Thoracic aorta (tissue), 2 donors: ENCODE data around the gene SAMD4A. TPM values are rescaled to one million over a fixed set of nuclear protein-coding genes. Genes with fewer than 3 reads are reported as not detected.
"Not testable (repeated sequence)": the region's sequence is repeated elsewhere in the genome, so short reads cannot be mapped to it uniquely, and the experiment has no call there.

Source experiments
- ATAC-seq: fragments of 150-250 bp; one replicate; pipeline ENCODE4 v1.8.0; 2017; ENCODE audit warnings: low read depth; ENCODE audit not compliant: insufficient number of reproducible peaks, low FRiP score
- DNase-seq: peaks from one replicate; pipeline ENCODE4 v3.0.0-alpha.2; 2020; ENCODE audit warnings: low spot score
- H3K27ac ChIP-seq, 2 donors: fragments of 200-600 bp; sonication (generic); 1 replicate in 1 of 2; 2 replicates in 1 of 2; pipeline ENCODE4 v1.5.1; 2016; ENCODE audit warnings: mild to moderate bottlenecking in 2 of 2, moderate library complexity in 2 of 2
- H3K27me3 ChIP-seq: fragments of 200-600 bp; sonication (generic); replicated peaks from 2 replicates; pipeline ENCODE4 v1.6.0; 2016; ENCODE audit warnings: mild to moderate bottlenecking; ENCODE audit not compliant: insufficient read depth
- H3K36me3 ChIP-seq: fragments of 200-600 bp; sonication (generic); one replicate; pipeline ENCODE4 v1.5.1; 2016
- H3K4me1 ChIP-seq, 2 donors: fragments of 200-600 bp; sonication (generic); 1 replicate in 1 of 2; 2 replicates in 1 of 2; pipeline versions ENCODE4 v1.5.1 to v1.6.0; 2016; ENCODE audit warnings: low read depth in 2 of 2, mild to moderate bottlenecking in 1 of 2; ENCODE audit not compliant: control insufficient read depth in 1 of 2
- H3K4me3 ChIP-seq: fragments of 200-600 bp; sonication (generic); 2 replicates; pipeline ENCODE4 v1.5.1; 2016; ENCODE audit warnings: mild to moderate bottlenecking
- H3K9me3 ChIP-seq: fragments of 200-600 bp; sonication (generic); 2 replicates; pipeline ENCODE4 v1.5.1; 2016
- total RNA-seq, 2 donors: library from RNA; depleted of rRNA; stranded (reverse); fragments of >200 nt; gene quantifications; one replicate each; pipeline versions ENCODE4 v1.1.0 to v1.2.3, GENCODE V29; 2016
- TF ChIP-seq, protein P1 (sequence below): fragments of 200-600 bp; sonication (generic); IDR thresholded peaks from one replicate; pipeline ENCODE4 v1.5.1; 2019; ENCODE audit warnings: antibody characterized with exemption

The SAMD4A gene
- total RNA-seq, 2 donors from 2014 or later, result 142 to 172 TPM

DNA sequence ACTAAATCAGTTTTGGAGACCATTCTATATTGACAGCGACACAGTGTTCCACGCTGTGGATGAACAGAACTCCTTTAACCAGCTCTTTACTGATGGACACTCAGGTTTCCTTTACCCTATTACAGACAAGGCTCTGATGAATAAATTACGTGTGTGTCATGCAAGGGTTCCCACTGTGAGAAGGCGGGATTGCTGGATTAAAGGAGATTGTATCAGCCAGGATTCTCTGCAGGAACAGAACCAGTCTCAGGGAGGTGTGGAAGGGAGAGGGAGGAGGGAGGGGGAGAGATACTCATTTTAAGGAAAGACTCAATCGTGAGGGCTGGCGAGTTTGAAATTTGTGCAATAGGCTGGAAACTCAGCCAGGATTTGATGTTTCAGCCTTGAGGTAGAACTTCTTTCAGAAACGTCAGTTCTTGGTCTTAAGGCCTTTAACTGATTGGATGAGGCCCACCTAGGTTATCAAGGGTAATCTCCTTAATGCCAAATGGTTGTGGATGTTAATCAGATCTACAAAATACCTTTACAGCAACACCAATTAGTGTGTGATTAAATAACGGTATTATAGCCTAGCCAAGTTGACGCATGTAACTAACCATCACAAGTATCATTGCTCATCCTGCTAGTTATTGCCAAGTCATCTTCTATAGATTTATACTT lies 231.7 kb downstream of the SAMD4A start:
- no peaks in the 10 kb centered on the region for H3K4me1 ChIP-seq
- no peak for DNase-seq
- no peaks in the 10 kb centered on the region for H3K27me3 ChIP-seq
- H3K4me3 ChIP-seq, result no peak overlapping the region
- no peak overlapping the region for H3K27ac ChIP-seq
- H3K9me3 ChIP-seq, result no peaks in the 10 kb centered on the region
- no peak for ATAC-seq
- TF ChIP-seq, protein P1, sequence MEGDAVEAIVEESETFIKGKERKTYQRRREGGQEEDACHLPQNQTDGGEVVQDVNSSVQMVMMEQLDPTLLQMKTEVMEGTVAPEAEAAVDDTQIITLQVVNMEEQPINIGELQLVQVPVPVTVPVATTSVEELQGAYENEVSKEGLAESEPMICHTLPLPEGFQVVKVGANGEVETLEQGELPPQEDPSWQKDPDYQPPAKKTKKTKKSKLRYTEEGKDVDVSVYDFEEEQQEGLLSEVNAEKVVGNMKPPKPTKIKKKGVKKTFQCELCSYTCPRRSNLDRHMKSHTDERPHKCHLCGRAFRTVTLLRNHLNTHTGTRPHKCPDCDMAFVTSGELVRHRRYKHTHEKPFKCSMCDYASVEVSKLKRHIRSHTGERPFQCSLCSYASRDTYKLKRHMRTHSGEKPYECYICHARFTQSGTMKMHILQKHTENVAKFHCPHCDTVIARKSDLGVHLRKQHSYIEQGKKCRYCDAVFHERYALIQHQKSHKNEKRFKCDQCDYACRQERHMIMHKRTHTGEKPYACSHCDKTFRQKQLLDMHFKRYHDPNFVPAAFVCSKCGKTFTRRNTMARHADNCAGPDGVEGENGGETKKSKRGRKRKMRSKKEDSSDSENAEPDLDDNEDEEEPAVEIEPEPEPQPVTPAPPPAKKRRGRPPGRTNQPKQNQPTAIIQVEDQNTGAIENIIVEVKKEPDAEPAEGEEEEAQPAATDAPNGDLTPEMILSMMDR, result no peak
- no peaks in the 10 kb centered on the region for H3K36me3 ChIP-seq

- DNase-seq, ATAC-seq, H3K27me3 ChIP-seq, H3K36me3 ChIP-seq, H3K4me3 ChIP-seq, H3K27ac ChIP-seq, H3K4me1 ChIP-seq, H3K9me3 ChIP-seq: not testable (repeated sequence)
Observed at GRCh38 chr14:54801482-54801881, 234.6 kb downstream of the SAMD4A start.

GRCh38 chr14:54803396-54803795 lies 236.5 kb downstream of the SAMD4A start:
- no peak overlapping the region for H3K27ac ChIP-seq
- TF ChIP-seq, protein P1, result no peak
- no peaks in the 10 kb centered on the region for H3K9me3 ChIP-seq
- H3K4me3 ChIP-seq, result no peak overlapping the region
- no peaks in the 10 kb centered on the region for H3K36me3 ChIP-seq
- no peak for DNase-seq
- H3K27me3 ChIP-seq, result no peaks in the 10 kb centered on the region
- no peak for ATAC-seq
- peaks cover 0 to 4% of the 10 kb centered on the region in 2 donors for H3K4me1 ChIP-seq

- ATAC-seq (no peak), DNase-seq (no peak)
- Histone ChIP-seq H3K4me3 (no peak overlapping the region), H3K4me1 (peaks cover 0 to 4% of the 10 kb centered on the region in 2 donors), H3K27ac (no peak overlapping the region), H3K36me3 (no peaks in the 10 kb centered on the region), H3K27me3 (no peaks in the 10 kb centered on the region), H3K9me3 (no peaks in the 10 kb centered on the region)
- TF ChIP-seq, protein P1, result no peak
Observed at GRCh38 chr14:54803926-54804537, 237.1 kb downstream of the SAMD4A start.

GRCh38 chr14:54804538-54805041 lies 237.7 kb downstream of the SAMD4A start:
- no peak overlapping the region for H3K27ac ChIP-seq
- H3K36me3 ChIP-seq, result no peaks in the 10 kb centered on the region
- TF ChIP-seq, protein P1, result no peak
- DNase-seq, result no peak
- no peaks in the 10 kb centered on the region for H3K27me3 ChIP-seq
- H3K4me1 ChIP-seq, result peaks cover 0 to 4% of the 10 kb centered on the region in 2 donors
- no peak for ATAC-seq
- H3K4me3 ChIP-seq, result no peak overlapping the region
- no peaks in the 10 kb centered on the region for H3K9me3 ChIP-seq
